ENCODE results near the gene RIPOR3. TPM values are rescaled to one million over a fixed set of nuclear protein-coding genes. Genes with fewer than 3 reads are reported as not detected.

RIPOR3 gene
- polyA plus RNA-seq, 1 donor (not counting 4 experiments of a cell fraction or from before 2014, with no cell fraction given), result 0.10 TPM

DNA sequence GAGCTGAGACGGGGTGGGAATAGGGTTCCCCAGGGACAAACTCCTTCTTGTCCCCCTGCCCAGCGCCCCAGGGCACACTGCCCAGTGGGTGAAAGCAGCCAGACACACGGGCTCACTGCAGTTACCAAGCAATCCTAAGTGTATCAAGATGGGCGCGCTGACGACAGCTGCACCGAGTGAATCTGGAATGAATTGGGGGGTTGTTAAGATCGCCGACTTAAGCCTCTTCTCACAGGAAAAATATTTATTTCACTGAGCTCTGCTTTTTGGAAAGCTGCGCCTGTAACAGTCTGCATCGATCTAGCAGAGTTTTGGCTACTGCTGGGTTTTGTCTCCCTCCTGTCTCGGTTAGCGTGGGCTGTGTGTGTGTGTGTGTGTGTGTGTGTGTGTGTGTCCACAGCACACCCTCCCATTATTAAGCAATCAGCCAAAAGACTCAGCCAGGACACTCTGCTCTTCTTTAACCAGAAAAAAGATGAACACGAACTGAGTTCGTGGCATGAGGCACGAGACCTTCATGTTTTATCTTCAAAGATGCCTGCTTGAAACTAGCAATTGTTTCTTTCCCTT, 35.9 kb downstream of the RIPOR3 start:
- Histone ChIP-seq H4K20me1 (ENCODE audit: control insufficient read depth, extremely low read depth, insufficient read depth, low read length) (no peaks in the 10 kb centered on the region), H3K27me3 (ENCODE audit: control insufficient read depth, extremely low read depth, insufficient read depth, low read length) (no peaks in the 10 kb centered on the region), H3K9me3 (ENCODE audit: control insufficient read depth, low read depth, low read length) (no peaks in the 10 kb centered on the region), H2AFZ (ENCODE audit: control insufficient read depth, low read length) (no peak overlapping the region), H3K27ac (ENCODE audit: control insufficient read depth, insufficient read depth, low read length) (no peak overlapping the region), H3K79me2 (ENCODE audit: control insufficient read depth, insufficient read depth, low read length) (no peaks in the 10 kb centered on the region), H3K9ac (ENCODE audit: control insufficient read depth, extremely low read depth, insufficient read depth, low read length) (no peak overlapping the region), H3K4me2 (ENCODE audit: control insufficient read depth, extremely low read depth, insufficient read depth, low read depth, low read length) (no peak overlapping the region), H3K9me1 (ENCODE audit: control insufficient read depth, extremely low read depth, insufficient read depth, low read length) (no peaks in the 10 kb centered on the region), H3K4me3 (ENCODE audit: control insufficient read depth in 2 of 3, extremely low read depth in 1 of 3, insufficient read depth in 2 of 3, low read depth in 1 of 3, low read length in 3 of 3) (no peak overlapping the region), H3K36me3 (ENCODE audit: control insufficient read depth in 2 of 2, extremely low read depth in 1 of 2, insufficient read depth in 2 of 2, low read length in 2 of 2) (no peaks in the 10 kb centered on the region), H3K4me1 (ENCODE audit: control insufficient read depth, extremely low read depth, insufficient read depth, low read length) (no peaks in the 10 kb centered on the region)
- no peak for FAIRE-seq
- no peak for DNase-seq (ENCODE audit: low read depth, low spot score)
- TF ChIP-seq EZH2 (IDR thresholded peaks at IDR 0.05; ENCODE audit: low read length), result no peak
- TF ChIP-seq, protein P1, sequence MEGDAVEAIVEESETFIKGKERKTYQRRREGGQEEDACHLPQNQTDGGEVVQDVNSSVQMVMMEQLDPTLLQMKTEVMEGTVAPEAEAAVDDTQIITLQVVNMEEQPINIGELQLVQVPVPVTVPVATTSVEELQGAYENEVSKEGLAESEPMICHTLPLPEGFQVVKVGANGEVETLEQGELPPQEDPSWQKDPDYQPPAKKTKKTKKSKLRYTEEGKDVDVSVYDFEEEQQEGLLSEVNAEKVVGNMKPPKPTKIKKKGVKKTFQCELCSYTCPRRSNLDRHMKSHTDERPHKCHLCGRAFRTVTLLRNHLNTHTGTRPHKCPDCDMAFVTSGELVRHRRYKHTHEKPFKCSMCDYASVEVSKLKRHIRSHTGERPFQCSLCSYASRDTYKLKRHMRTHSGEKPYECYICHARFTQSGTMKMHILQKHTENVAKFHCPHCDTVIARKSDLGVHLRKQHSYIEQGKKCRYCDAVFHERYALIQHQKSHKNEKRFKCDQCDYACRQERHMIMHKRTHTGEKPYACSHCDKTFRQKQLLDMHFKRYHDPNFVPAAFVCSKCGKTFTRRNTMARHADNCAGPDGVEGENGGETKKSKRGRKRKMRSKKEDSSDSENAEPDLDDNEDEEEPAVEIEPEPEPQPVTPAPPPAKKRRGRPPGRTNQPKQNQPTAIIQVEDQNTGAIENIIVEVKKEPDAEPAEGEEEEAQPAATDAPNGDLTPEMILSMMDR (optimal IDR thresholded peaks at IDR 0.05 in 1 of 3, IDR thresholded peaks at IDR 0.05 in 1 of 3, conservative IDR thresholded peaks at IDR 0.05 in 1 of 3; ENCODE audit: extremely low read depth in 1 of 3, insufficient read depth in 2 of 3, low read length in 3 of 3), result no peak
- dilution Hi-C loops (cut with MboI; ENCODE audit: extremely low pct_ligation_motif_present, low sequenced_read_pairs), result no loop called here

DNA sequence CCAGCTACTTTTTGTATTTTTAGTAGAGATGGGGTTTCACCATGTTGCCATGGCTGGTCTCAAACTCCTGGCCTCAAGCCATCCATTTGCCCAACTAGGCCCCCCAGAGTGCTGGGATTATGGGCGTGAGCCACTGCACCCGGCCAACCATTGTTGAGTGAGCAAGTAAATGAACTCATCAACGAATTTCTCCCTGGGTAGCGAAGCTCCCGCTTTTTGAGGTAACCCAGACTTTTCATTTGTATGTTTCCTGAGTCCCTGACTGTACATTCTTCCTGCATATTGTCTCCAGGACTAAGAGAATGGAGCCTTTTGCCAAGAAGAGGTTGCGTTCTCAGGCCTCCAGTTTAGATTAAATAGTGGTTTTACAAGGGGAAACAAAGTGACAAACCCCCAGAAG, 36.4 kb downstream of the RIPOR3 start:
- dilution Hi-C loops (cut with MboI; ENCODE audit: extremely low pct_ligation_motif_present, low sequenced_read_pairs), result no loop called here
- no peak overlapping the region for H3K27ac ChIP-seq (ENCODE audit: control insufficient read depth, insufficient read depth, low read length)
- no peaks in the 10 kb centered on the region for H3K4me1 ChIP-seq (ENCODE audit: control insufficient read depth, extremely low read depth, insufficient read depth, low read length)
- no peaks in the 10 kb centered on the region for H4K20me1 ChIP-seq (ENCODE audit: control insufficient read depth, extremely low read depth, insufficient read depth, low read length)
- no peaks in the 10 kb centered on the region for H3K79me2 ChIP-seq (ENCODE audit: control insufficient read depth, insufficient read depth, low read length)
- H3K9me3 ChIP-seq (ENCODE audit: control insufficient read depth, low read depth, low read length), result no peaks in the 10 kb centered on the region
- no peaks in the 10 kb centered on the region for H3K9me1 ChIP-seq (ENCODE audit: control insufficient read depth, extremely low read depth, insufficient read depth, low read length)
- DNase-seq (ENCODE audit: low read depth, low spot score) (no peak), FAIRE-seq (no peak)
- H3K4me3 ChIP-seq (ENCODE audit: control insufficient read depth in 2 of 3, extremely low read depth in 1 of 3, insufficient read depth in 2 of 3, low read depth in 1 of 3, low read length in 3 of 3), result no peak overlapping the region
- no peak overlapping the region for H3K4me2 ChIP-seq (ENCODE audit: control insufficient read depth, extremely low read depth, insufficient read depth, low read depth, low read length)
- TF ChIP-seq, protein P1 (optimal IDR thresholded peaks at IDR 0.05 in 1 of 3, IDR thresholded peaks at IDR 0.05 in 1 of 3, conservative IDR thresholded peaks at IDR 0.05 in 1 of 3; ENCODE audit: extremely low read depth in 1 of 3, insufficient read depth in 2 of 3, low read length in 3 of 3), result no peak
- no peak overlapping the region for H2AFZ ChIP-seq (ENCODE audit: control insufficient read depth, low read length)
- H3K27me3 ChIP-seq (ENCODE audit: control insufficient read depth, extremely low read depth, insufficient read depth, low read length), result no peaks in the 10 kb centered on the region
- H3K9ac ChIP-seq (ENCODE audit: control insufficient read depth, extremely low read depth, insufficient read depth, low read length), result no peak overlapping the region
- no peaks in the 10 kb centered on the region for H3K36me3 ChIP-seq (ENCODE audit: control insufficient read depth in 2 of 2, extremely low read depth in 1 of 2, insufficient read depth in 2 of 2, low read length in 2 of 2)
